GM04504 (cell line): ENCODE results near the gene PLEKHM3.
A peak's percentile ranks its signal among the peaks of the same experiment; 100 is the strongest.

ENCODE experiments used
- DNase-seq: peaks from one replicate; pipeline ENCODE4 v3.0.0-alpha.2; 2012; ENCODE audit warnings: low read depth

PLEKHM3 gene

DNA sequence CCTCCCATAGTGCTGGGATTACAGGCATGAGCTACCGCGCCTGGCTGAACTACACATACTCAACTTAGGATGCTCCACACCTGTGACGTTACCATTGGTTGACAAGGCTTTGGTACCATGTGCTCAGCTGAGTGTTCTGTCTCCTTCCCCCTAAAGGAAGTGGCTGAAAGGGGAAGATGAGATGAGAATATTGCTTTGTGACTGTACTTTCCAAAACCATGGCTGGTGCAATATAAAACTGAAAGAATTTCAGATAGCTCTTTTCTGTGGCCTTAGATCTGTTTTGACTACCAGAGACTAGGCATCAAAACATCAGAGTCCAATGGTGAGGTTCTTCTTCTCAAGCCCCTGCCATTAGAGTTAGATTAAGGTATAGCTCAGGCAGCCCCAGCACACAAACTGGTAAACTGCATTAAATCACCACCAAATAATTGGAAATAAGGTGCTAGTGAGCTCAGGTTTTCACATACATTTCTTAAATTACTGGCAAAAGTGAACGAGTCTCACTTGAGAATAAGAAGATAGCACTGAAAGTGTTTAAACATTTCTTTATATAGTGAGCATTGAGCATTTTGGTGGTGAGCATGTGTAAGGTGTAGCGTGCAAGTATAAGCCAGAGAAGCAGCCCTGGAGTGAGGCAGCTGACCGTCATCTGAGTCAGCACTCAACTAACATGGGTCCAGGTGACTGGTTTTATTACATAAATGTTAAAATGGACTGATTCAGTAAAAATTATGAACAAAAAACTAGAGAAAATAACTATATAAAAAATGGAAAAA is 142.1 kb downstream of the PLEKHM3 start:
- DNase-seq = no peak

DNA sequence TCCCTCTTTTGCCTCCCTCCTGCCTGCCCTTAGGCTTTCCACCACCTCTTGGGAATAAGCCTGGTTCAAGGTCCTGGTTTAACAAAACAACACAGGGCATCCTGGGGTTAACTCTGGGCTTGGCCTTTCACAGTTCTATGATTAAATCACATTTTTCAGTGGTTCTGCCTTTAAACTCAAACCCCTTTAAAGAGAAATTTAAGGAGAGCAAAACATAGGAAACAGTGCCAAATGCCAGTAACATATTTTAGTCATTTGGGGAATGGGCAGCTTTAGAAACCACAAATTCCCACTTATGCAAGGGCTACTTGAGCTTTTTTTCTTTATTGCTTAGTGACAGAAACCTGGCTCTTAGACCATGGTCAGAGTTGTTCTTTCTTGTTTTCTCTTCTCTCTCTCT is 143.4 kb downstream of the PLEKHM3 start:
- peak; percentile 38 for DNase-seq

DNA sequence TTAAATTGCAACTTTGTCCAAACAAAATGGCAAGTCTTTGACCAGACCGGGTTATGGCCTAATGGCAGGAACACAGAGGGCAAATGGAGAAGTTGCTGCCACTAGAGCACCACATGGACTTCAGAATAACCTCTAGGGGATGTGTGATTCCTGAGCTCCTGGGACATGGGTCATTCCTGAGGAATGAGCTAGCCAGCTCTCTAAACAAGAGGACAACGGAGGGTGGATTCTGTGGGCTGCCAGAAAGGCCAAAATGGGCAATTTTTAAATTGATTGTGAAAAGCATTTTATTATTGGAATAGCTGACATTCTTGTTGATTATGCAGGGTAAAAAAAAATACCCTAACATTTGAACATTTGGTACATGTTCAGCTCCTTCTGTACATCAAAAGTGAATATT is 145.8 kb downstream of the PLEKHM3 start:
- no peak for DNase-seq

GRCh38 chr2:207876842-207877535 is 148.3 kb downstream of the PLEKHM3 start:
- DNase-seq = no peak

GRCh38 chr2:207875473-207876212 is 149.7 kb downstream of the PLEKHM3 start:
- no peak for DNase-seq

GRCh38 chr2:207873794-207874193 is 151.5 kb downstream of the PLEKHM3 start:
- no peak for DNase-seq

GRCh38 chr2:207871911-207872310 is 153.4 kb downstream of the PLEKHM3 start:
- DNase-seq = no peak

GRCh38 chr2:207871506-207871905 is 153.8 kb downstream of the PLEKHM3 start:
- DNase-seq = no peak

DNA sequence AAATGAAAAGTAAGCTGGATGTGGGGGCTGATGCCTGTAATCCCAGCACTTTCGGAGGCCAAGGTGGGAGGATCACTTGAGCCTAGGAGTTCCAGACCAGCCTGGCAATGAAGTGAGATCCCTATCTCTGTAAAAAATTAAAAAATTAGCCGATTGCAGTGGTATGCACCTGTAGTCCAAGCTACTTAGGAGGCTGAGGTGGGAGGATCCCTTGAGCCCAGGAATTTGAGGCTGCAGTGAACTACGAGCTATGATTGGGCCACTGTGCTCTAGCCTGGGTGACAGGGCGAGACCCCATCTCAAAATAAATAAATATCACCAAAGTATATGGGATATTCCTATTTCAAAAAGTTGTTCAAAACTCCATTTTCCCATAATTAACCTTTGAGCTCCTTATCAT is 154.5 kb downstream of the PLEKHM3 start:
- DNase-seq = no peak

- peak; percentile 58 for DNase-seq
These were observed 155.2 kb downstream of the PLEKHM3 start for GRCh38 chr2:207869784-207870778.

GRCh38 chr2:207868855-207869596 is 156.3 kb downstream of the PLEKHM3 start:
- no peak for DNase-seq

DNA sequence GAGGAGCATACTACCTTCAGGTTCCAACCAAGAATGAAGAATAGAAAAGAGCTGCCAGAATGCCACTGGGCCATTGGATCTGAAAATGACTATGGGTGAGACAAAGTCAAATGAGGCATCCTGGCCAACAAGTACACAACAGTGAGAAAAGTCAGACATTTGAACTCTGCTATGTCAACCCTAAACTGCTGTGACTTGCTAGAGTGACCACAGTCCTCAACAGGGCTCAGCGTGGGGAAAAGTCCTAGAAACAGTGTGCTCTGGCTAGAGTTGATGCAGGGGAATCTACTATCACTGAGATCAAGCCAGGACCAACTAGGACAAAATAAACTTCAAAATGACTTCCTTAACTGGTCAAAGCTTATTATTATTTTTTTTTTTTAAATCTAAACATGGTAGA is 157.4 kb downstream of the PLEKHM3 start:
- DNase-seq = no peak

GRCh38 chr2:207867056-207867455 is 158.3 kb downstream of the PLEKHM3 start:
- DNase-seq = no peak

DNA sequence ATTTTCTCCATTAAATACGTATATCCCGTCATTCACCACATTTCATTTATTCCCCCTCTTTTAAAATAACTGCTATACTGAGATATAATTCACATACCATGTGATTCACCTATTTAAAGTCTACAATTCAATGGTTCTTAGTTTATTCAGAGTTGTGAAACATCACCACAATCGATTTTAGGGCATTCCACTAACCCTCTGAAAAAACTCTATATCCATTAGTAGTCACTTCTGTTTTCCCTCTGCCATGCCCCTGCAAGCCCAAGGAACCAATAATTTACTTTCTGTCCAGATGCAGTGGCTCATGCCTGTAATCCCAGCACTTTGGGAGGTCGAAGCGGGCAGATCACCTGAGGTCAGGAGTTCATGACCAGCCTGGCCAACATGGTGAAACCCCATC is 160.1 kb downstream of the PLEKHM3 start:
- no peak for DNase-seq

- no peak for DNase-seq
These were observed 162.0 kb downstream of the PLEKHM3 start for GRCh38 chr2:207863345-207863744.

- no peak for DNase-seq
These were observed 163.5 kb downstream of the PLEKHM3 start for GRCh38 chr2:207861789-207862188.

DNA sequence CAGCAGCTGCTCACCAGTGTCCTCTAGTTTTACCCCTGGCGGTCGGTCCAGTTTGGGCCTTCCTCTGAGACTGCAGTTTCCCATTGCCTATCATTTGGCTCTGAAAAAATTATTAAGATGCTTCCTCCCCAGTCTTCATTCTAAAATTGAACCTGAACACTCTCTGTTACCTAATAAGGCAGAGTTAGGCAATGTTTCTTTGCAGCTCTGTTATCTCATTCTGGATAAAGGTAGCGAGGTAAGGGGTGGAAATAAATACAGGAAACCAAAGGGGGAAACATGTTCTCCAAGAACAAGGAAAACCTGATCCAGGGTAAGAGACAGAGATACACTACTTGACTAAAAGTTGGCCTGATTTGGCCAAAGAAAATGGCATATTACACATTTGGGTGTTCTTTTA is 164.6 kb downstream of the PLEKHM3 start:
- DNase-seq = no peak

- DNase-seq = no peak
These were observed 169.7 kb downstream of the PLEKHM3 start for GRCh38 chr2:207855591-207855990.

DNA sequence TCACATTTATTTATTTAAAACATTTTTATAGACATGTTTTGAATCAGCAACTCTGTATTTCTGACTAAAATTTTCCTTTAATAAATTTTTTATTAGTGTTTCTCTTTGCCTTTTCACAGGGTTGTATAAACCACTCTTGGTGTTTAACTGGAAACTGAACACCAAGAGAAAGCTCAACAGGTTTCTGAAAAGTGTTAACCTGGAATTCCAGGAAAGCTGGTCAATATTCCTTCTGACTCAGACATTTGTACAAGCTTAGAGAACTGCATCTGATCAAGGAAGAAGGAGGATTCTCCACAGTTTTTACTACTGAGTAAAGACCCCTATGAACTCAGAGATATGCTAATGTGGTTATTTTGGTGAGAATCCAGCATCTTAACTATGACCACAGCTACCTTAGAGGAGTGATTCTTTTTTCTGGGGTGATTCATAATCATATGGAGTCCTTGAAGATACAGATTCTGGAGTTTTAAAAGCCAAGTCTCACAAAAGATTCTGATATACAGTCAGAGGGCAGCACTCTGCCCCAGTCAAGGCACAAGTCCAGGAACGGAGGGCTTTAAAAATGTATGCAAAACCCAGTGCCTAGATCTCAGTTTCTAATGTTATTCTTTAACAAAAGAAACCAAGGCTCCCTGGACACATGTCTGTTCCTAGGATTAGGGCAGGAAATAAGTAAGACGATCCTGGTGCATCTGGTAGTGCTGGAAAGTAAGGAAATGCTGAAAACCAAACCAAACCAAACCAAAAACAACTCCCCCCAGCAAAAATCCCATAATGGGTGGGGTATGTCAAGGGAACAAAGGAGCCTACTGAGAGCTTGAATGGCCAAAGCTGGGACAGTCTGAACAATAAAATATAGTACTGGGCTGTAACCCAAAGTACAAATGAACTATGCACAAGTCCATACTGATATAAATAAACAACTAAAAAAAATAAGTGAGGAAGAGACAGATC is 170.6 kb downstream of the PLEKHM3 start:
- DNase-seq = no peak

- no peak for DNase-seq
These were observed 172.5 kb downstream of the PLEKHM3 start for GRCh38 chr2:207852791-207853190.
